ENCODE data around the gene ALG9. TPM values are rescaled to one million over a fixed set of nuclear protein-coding genes. Genes with fewer than 3 reads are reported as not detected.

ALG9 gene
- total RNA-seq, 1 experiment from 2014 or later: 19.7 TPM

GRCh38 chr11:111798279-111798678, 73.1 kb downstream of the ALG9 start:
- POLR2A ChIA-PET: no interaction called here
- no peaks in the 10 kb centered on the region for H3K27me3 Mint-ChIP-seq (ENCODE audit: low read depth)
- TF ChIP-seq NR1H2 (CRISPR knock-in tag; IDR thresholded peaks at IDR 0.05) (no peak), ARID4B (CRISPR knock-in tag; IDR thresholded peaks at IDR 0.05; ENCODE audit: borderline replicate concordance) (no peak), PREB (CRISPR knock-in tag; IDR thresholded peaks at IDR 0.05; ENCODE audit: borderline replicate concordance) (no peak), USF1 (CRISPR knock-in tag; IDR thresholded peaks at IDR 0.05) (no peak), FOXP1 (CRISPR knock-in tag; IDR thresholded peaks at IDR 0.05; ENCODE audit: borderline replicate concordance) (no peak), RELA (CRISPR knock-in tag; IDR thresholded peaks at IDR 0.05; ENCODE audit: borderline replicate concordance) (no peak), ATF6 (CRISPR knock-in tag; IDR thresholded peaks at IDR 0.05) (no peak), CBFB (CRISPR knock-in tag; IDR thresholded peaks at IDR 0.05; ENCODE audit: low read depth) (no peak), GABPB1 (CRISPR knock-in tag; IDR thresholded peaks at IDR 0.05) (no peak), ESRRA (CRISPR knock-in tag; IDR thresholded peaks at IDR 0.05; ENCODE audit: borderline replicate concordance) (no peak), ZMAT4 (CRISPR knock-in tag; IDR thresholded peaks at IDR 0.05) (no peak), SP1 (CRISPR knock-in tag; conservative IDR thresholded peaks at IDR 0.05) (no peak), NR3C1 (CRISPR knock-in tag; conservative IDR thresholded peaks at IDR 0.05; ENCODE audit: low read depth) (no peak), ZNF423 (CRISPR knock-in tag; IDR thresholded peaks at IDR 0.05) (no peak), HMGXB4 (CRISPR knock-in tag; IDR thresholded peaks at IDR 0.05) (no peak), IRF1 (CRISPR knock-in tag; IDR thresholded peaks at IDR 0.05) (no peak), RORB (CRISPR knock-in tag; IDR thresholded peaks at IDR 0.05) (no peak), E2F4 (CRISPR knock-in tag; IDR thresholded peaks at IDR 0.05; ENCODE audit: borderline replicate concordance, low read depth) (no peak), CREM (CRISPR knock-in tag; IDR thresholded peaks at IDR 0.05) (no peak), ZNF121 (CRISPR knock-in tag; IDR thresholded peaks at IDR 0.05) (no peak)
- ATAC-seq (no peak), DNase-seq (ENCODE audit: low spot score) (no peak)
- H3K27ac Mint-ChIP-seq: no peak overlapping the region
- peaks cover 8% of the 10 kb centered on the region for H3K4me1 Mint-ChIP-seq
- no peaks in the 10 kb centered on the region for H3K9me3 Mint-ChIP-seq
- H3K36me3 Mint-ChIP-seq: no peaks in the 10 kb centered on the region
- CTCF ChIA-PET: no interaction called here
- no peak overlapping the region for H3K4me3 Mint-ChIP-seq

Measured in WTC11 (cell line).